Pancreas (tissue), 10 donors: ENCODE results near the gene ZNF484. TPM values are rescaled to one million over a fixed set of nuclear protein-coding genes. Genes with fewer than 3 reads are reported as not detected.
"Not testable (repeated sequence)": the region's sequence is repeated elsewhere in the genome, so short reads cannot be mapped to it uniquely, and the experiment has no call there.

Source experiments
- ATAC-seq, 4 donors: fragments of 200-7000 bp; cut with Tn5 transposase; one replicate each; pipeline versions ENCODE4 v1.8.0 to v1.9.1; 2020; ENCODE audit warnings: mild to moderate bottlenecking in 4 of 4, moderate library complexity in 4 of 4
- DNase-seq, 6 donors: peaks; one replicate each; pipeline ENCODE4 v3.0.0-alpha.2; 2020
- FAIRE-seq: peaks from 2 replicates; lab custom pipeline; 2012; peaks lifted over from hg19 to GRCh38; lab: Jason Lieb, UNC
- H3K27ac ChIP-seq, 4 donors: fragments of 200-600 bp; sonication (generic); 1 replicate in 3 of 4; 2 replicates in 1 of 4; pipeline versions ENCODE4 v1.5.0 to v1.8.0; 2020
- H3K27me3 ChIP-seq, 4 donors: fragments of 200-600 bp; one replicate each; pipeline ENCODE4 v1.8.0; 2021
- H3K36me3 ChIP-seq, 3 donors: fragments of 200-600 bp; sonication (generic) in 1 of 3; one replicate each; pipeline versions ENCODE4 v1.5.0 to v1.8.0; 2020 to 2021
- H3K4me1 ChIP-seq, 3 donors: fragments of 200-600 bp; one replicate each; pipeline ENCODE4 v1.8.0; 2021
- H3K4me3 ChIP-seq, 4 donors: fragments of 200-600 bp; sonication (generic) in 2 of 4; one replicate each; pipeline versions ENCODE4 v1.5.0 to v1.8.0; 2020 to 2021
- H3K9me3 ChIP-seq, 4 donors: fragments of 200-600 bp; one replicate each; pipeline ENCODE4 v1.8.0; 2021
- CTCF ChIP-seq, 4 donors: fragments of 200-600 bp; sonication (generic) in 3 of 4; IDR thresholded peaks; one replicate each; pipeline versions ENCODE4 v1.5.0 to v1.8.0; 2021; ENCODE audit warnings: antibody characterized with exemption in 4 of 4
- WGBS, 2 donors: extraction: QIAGEN DNeasy Blood & Tissue Kit; methylation state at CpG; one replicate each; pipeline ENCODE4 v1.1.7; 2013; 5-methylcytosine and 5-hydroxymethylcytosine counted together
- intact Hi-C, 3 donors: fragments of 100-400 bp; cut with DNase I; formaldehyde crosslinking; loops; one replicate each; pipeline versions ENCODE4 v1.11.1 to v1.14.2; 2022
- polyA plus RNA-seq, 2 donors: library from polyadenylated mRNA; stranded (reverse); fragments of 200-250 nt; gene quantifications; one replicate each; pipeline ENCODE4 v1.2.3, GENCODE V29; 2013
- total RNA-seq, 6 donors: library from RNA; stranded (reverse); fragmentation: NEBNext Ultra II Directional in 4 of 6; extraction: Animal tissue kit (Norgen Biotek cat#: 25700) in 4 of 6; gene quantifications; one replicate each; pipeline versions ENCODE4 v1.2.1 to v1.2.4, GENCODE V29; 2021 to 2023
- donor health status: healthy with polysubstance abuse.
- donor health status: DM: no; HTN: no; CAD: no; lungs with moderate emphysema.
- donor health status: DM: no; HTN: no; CAD: no.
- donor health status: control.
- donor health status: control.
- donor health status: Bipolar disorder and iron deficiency.
- donor health status: DM: yes; HTN: yes; CAD: no.
- donor health status: DM: no; HTN: no; CAD: no.
- donor health status: DM: no; HTN: no; CAD: no.
- donor health status: DM: yes; HTN: yes; CAD: no.

The ZNF484 gene
- total and polyA plus RNA-seq, 8 donors, result 0.84 to 5.9 (median 2.4) TPM

DNA sequence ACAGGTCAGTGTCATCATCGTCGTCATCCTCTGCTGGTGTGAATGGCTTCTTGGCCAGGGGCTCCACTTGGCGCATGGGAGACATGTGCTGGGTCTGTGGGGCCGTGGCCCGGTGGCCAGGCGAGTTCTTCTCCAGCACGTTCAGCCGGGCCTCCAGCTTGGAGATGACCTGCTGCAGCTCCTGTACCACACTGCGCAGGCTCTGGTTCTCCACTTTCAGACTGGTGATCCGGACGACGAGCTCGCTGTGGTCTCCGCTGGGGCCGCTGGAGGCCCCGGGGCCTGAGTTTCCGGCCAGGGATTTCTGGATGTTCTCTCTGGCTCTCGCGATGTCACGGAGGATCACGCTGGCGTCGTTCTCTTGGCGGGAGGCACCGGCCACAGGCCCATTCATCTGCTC lies 40.6 kb downstream of the ZNF484 start:
- no peak for FAIRE-seq
- ATAC-seq, result no peak
- DNase-seq, result peak in 1 of 6 donors; percentile 33

DNA sequence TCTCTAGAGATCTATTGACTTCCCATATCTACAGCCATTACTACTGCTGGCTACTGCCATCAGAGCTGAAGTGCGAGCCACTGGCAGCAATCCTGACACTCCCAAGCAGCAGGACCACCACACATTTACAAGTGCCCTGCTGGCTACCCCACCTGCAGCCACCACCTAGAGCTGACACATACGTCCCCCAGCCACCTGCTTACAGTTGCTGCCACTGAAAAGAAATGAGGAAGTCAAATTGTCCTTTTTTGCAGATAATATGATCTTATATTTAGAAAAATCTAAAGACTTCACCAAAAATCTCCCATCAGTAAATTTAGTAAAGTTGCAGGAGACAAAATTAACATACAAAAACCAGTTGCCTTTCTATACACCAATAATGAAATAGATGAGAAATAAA lies 48.4 kb downstream of the ZNF484 start:
- ATAC-seq (no peak), FAIRE-seq (no peak), DNase-seq (no peak)
- peaks cover 0 to 2% (median 0%) of the 10 kb centered on the region in 4 donors for H3K9me3 ChIP-seq
- no peaks in the 10 kb centered on the region for H3K4me1 ChIP-seq
- WGBS, 2 donors, result 72 to 87% methylated on average over 2 of the region's 2 CpGs
- no peak overlapping the region for H3K4me3 ChIP-seq
- no peak for TF ChIP-seq CTCF (IDR thresholded peaks at IDR 0.05)
- H3K36me3 ChIP-seq, result no peaks in the 10 kb centered on the region
- H3K27ac ChIP-seq, result no peak overlapping the region
- intact Hi-C loops, result no loop called here
- H3K27me3 ChIP-seq, result no peaks in the 10 kb centered on the region

More for the DNA sequence above, 40.6 kb downstream of the ZNF484 start:
- intact Hi-C loops, result no loop called here
- WGBS, 2 donors, result 94 to 97% methylated on average over 25 of the region's 25 CpGs
- Histone ChIP-seq H3K4me1 (no peaks in the 10 kb centered on the region), H3K27me3 (no peaks in the 10 kb centered on the region), H3K9me3 (no peaks in the 10 kb centered on the region), H3K4me3 (no peak overlapping the region), H3K36me3 (no peaks in the 10 kb centered on the region), H3K27ac (no peak overlapping the region)
- TF ChIP-seq CTCF (IDR thresholded peaks at IDR 0.05), result no peak

- H3K27ac ChIP-seq, DNase-seq, H3K36me3 ChIP-seq, ATAC-seq, H3K27me3 ChIP-seq, H3K4me3 ChIP-seq, FAIRE-seq, H3K4me1 ChIP-seq, intact Hi-C loops, H3K9me3 ChIP-seq: not testable (repeated sequence)
- 63 to 80% methylated on average over 2 of the region's 2 CpGs for WGBS, 2 donors
These were observed 52.8 kb downstream of the ZNF484 start for GRCh38 chr9:92825065-92825464.

DNA sequence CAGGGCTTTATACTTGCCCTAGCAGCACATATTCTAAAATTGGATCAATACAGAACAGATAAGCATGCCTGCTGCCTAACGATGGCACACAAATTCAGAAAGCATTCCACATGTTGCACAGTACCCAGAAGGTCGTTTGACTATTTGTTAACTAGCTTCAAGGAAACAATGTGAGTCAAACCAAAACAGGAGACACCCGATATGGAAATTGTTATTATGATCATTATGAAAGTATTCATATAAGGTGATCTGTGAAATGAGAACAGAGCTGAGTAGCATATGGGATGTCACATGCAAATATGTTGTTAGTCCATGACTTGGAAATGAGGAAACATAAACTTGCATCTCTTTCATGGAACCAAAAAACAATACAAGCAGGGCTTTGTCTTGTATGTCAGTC lies 56.9 kb downstream of the ZNF484 start:
- ATAC-seq, result no peak
- no peak overlapping the region for H3K27ac ChIP-seq
- H3K36me3 ChIP-seq, result no peaks in the 10 kb centered on the region
- H3K9me3 ChIP-seq, result no peaks in the 10 kb centered on the region
- TF ChIP-seq CTCF (IDR thresholded peaks at IDR 0.05), result no peak
- H3K27me3 ChIP-seq, result peaks cover 0 to 6% (median 0%) of the 10 kb centered on the region in 4 donors
- no peak for DNase-seq
- 38 to 50% methylated on average over 3 of the region's 3 CpGs for WGBS, 2 donors
- no peak for FAIRE-seq
- intact Hi-C loops, result no loop called here
- no peaks in the 10 kb centered on the region for H3K4me1 ChIP-seq
- no peak overlapping the region for H3K4me3 ChIP-seq

DNA sequence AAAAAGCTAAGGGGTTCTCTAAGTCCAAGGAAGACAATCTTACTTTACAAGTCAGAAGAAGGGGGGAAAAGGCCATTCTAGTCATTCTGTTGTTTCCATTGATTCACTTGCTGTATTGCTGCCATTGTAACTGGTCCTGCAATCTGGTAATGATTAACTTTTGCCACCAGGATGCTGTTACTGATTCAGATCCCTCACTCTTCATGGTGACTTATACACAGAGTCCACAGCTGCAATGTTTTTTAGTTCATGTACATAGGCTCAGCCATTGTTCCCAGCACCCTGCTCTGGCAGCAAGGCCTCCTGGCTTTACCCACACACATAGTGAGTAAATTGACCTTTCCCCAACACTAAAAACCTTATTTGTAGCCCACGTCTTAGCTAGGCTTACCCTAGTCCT lies 57.9 kb downstream of the ZNF484 start:
- not testable (repeated sequence) for DNase-seq
- WGBS, 2 donors, result 65 to 71% methylated on average over 1 of the region's 1 CpG

GRCh38 chr9:92809629-92810326 lies 68.1 kb downstream of the ZNF484 start:
- FAIRE-seq, intact Hi-C loops, H3K27ac ChIP-seq, H3K4me3 ChIP-seq, H3K36me3 ChIP-seq, ATAC-seq, H3K9me3 ChIP-seq: not testable (repeated sequence)
- 10 to 13% methylated on average over 30 to 34 of the region's 34 CpGs for WGBS, 2 donors
- DNase-seq, result peak in 1 of 6 donors; percentile 73
- peaks cover 13 to 78% (median 29%) of the 10 kb centered on the region in 4 donors for H3K27me3 ChIP-seq
- H3K4me1 ChIP-seq, result peaks cover 0 to 13% (median 10%) of the 10 kb centered on the region in 3 donors

More for the DNA sequence above, 57.9 kb downstream of the ZNF484 start:
- H3K9me3 ChIP-seq, H3K27ac ChIP-seq, H3K27me3 ChIP-seq, H3K36me3 ChIP-seq, intact Hi-C loops, FAIRE-seq, ATAC-seq, H3K4me3 ChIP-seq, H3K4me1 ChIP-seq: not testable (repeated sequence)
